Gastroesophageal sphincter (tissue), 3 donors: ENCODE data around the gene NUCB1.

Experiments used
- EP300 ChIP-seq: sonication (generic); formaldehyde crosslinking; IDR thresholded peaks from one replicate; pipeline ENCODE4 v1.6.1; 2017; ENCODE audit warnings: antibody characterized with exemption, mild to moderate bottlenecking
- TF ChIP-seq, protein P1 (sequence below), 4 experiments: fragments of 200-600 bp in 2 of 4; fragments of 450-650 bp in 2 of 4; sonication (generic) in 1 of 4; IDR thresholded peaks; one replicate each; pipeline ENCODE4 v1.5.1; 2017 to 2019; ENCODE audit warnings: antibody characterized with exemption in 4 of 4, mild to moderate bottlenecking in 2 of 4, moderate library complexity in 2 of 4

DNA sequence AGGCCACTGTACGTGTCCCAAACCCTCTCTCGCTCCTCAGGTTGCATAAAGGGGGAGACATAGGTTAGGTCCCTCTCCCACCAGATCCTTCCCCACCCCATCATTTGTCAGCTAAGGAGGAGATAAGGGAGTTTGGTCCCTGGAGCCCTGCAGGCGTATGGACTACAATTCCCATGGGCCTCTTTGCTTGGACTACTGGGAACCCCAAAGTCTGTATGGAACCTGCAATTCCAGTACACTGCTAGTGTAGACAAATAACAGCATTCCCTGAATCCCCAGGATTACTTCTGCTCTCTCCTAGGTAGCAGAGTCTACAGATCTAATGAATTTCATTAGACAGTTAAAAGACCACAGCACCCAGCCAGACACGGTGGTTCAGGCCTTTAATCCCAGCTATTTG lies 47.8 kb upstream of the NUCB1 start:
- TF ChIP-seq, protein P1, sequence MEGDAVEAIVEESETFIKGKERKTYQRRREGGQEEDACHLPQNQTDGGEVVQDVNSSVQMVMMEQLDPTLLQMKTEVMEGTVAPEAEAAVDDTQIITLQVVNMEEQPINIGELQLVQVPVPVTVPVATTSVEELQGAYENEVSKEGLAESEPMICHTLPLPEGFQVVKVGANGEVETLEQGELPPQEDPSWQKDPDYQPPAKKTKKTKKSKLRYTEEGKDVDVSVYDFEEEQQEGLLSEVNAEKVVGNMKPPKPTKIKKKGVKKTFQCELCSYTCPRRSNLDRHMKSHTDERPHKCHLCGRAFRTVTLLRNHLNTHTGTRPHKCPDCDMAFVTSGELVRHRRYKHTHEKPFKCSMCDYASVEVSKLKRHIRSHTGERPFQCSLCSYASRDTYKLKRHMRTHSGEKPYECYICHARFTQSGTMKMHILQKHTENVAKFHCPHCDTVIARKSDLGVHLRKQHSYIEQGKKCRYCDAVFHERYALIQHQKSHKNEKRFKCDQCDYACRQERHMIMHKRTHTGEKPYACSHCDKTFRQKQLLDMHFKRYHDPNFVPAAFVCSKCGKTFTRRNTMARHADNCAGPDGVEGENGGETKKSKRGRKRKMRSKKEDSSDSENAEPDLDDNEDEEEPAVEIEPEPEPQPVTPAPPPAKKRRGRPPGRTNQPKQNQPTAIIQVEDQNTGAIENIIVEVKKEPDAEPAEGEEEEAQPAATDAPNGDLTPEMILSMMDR (IDR thresholded peaks at IDR 0.05): no peak
- no peak for TF ChIP-seq EP300
